ENCODE data around the gene SCARB1. TPM values are rescaled to one million over a fixed set of nuclear protein-coding genes. Genes with fewer than 3 reads are reported as not detected.

SCARB1 gene
- total RNA-seq, 2 experiments from 2014 or later: 22.9 to 24.1 TPM

GRCh38 chr12:124848621-124849380, 14.9 kb downstream of the SCARB1 start:
- CTCF ChIA-PET: no interaction called here
- Mint-ChIP-seq H3K36me3 (ENCODE audit: low read depth) (no peaks in the 10 kb centered on the region), H3K9me3 (ENCODE audit: low read depth) (no peaks in the 10 kb centered on the region), H3K27ac (no peak overlapping the region), H3K4me1 (no peaks in the 10 kb centered on the region), H3K4me3 (no peak overlapping the region), H3K27me3 (no peaks in the 10 kb centered on the region)
- POLR2A ChIA-PET: no interaction called here
- intact Hi-C loops (cut with DNase I, micrococcal nuclease): no loop called here
- ATAC-seq: no peak
- DNase-seq: no peak

- ChIA-PET CTCF (no interaction called here), POLR2A (no interaction called here)
- no peak overlapping the region for H3K27ac Mint-ChIP-seq
- H3K36me3 Mint-ChIP-seq (ENCODE audit: low read depth): no peaks in the 10 kb centered on the region
- no peak overlapping the region for H3K4me3 Mint-ChIP-seq
- ATAC-seq (no peak), DNase-seq (no peak)
- intact Hi-C loops (cut with DNase I, micrococcal nuclease): no loop called here
- no peaks in the 10 kb centered on the region for H3K9me3 Mint-ChIP-seq (ENCODE audit: low read depth)
- H3K4me1 Mint-ChIP-seq: no peaks in the 10 kb centered on the region
- H3K27me3 Mint-ChIP-seq: no peaks in the 10 kb centered on the region
Observed at GRCh38 chr12:124847113-124848074, 16.3 kb downstream of the SCARB1 start.

- H3K36me3 Mint-ChIP-seq (ENCODE audit: low read depth): no peaks in the 10 kb centered on the region
- no peaks in the 10 kb centered on the region for H3K9me3 Mint-ChIP-seq (ENCODE audit: low read depth)
- ChIA-PET POLR2A (no interaction called here), CTCF (no interaction called here)
- intact Hi-C loops (cut with DNase I, micrococcal nuclease): no loop called here
- H3K27ac Mint-ChIP-seq: no peak overlapping the region
- no peaks in the 10 kb centered on the region for H3K4me1 Mint-ChIP-seq
- no peaks in the 10 kb centered on the region for H3K27me3 Mint-ChIP-seq
- DNase-seq: no peak
- H3K4me3 Mint-ChIP-seq: no peak overlapping the region
- no peak for ATAC-seq
Observed at GRCh38 chr12:124844411-124845397, 19.0 kb downstream of the SCARB1 start.

GRCh38 chr12:124842800-124843510, 20.7 kb downstream of the SCARB1 start:
- Mint-ChIP-seq H3K36me3 (ENCODE audit: low read depth) (no peaks in the 10 kb centered on the region), H3K27ac (no peak overlapping the region), H3K4me1 (no peaks in the 10 kb centered on the region), H3K27me3 (no peaks in the 10 kb centered on the region), H3K9me3 (ENCODE audit: low read depth) (no peaks in the 10 kb centered on the region), H3K4me3 (no peak overlapping the region)
- ChIA-PET CTCF (no interaction called here), POLR2A (no interaction called here)
- DNase-seq (no peak), ATAC-seq (no peak)
- intact Hi-C loops (cut with DNase I, micrococcal nuclease): no loop called here

GRCh38 chr12:124842073-124842749, 21.5 kb downstream of the SCARB1 start:
- ATAC-seq (no peak), DNase-seq (no peak)
- ChIA-PET CTCF (no interaction called here), POLR2A (no interaction called here)
- H3K9me3 Mint-ChIP-seq (ENCODE audit: low read depth): no peaks in the 10 kb centered on the region
- no peaks in the 10 kb centered on the region for H3K36me3 Mint-ChIP-seq (ENCODE audit: low read depth)
- H3K27ac Mint-ChIP-seq: no peak overlapping the region
- H3K27me3 Mint-ChIP-seq: no peaks in the 10 kb centered on the region
- intact Hi-C loops (cut with DNase I, micrococcal nuclease): no loop called here
- no peak overlapping the region for H3K4me3 Mint-ChIP-seq
- H3K4me1 Mint-ChIP-seq: no peaks in the 10 kb centered on the region

- DNase-seq (no peak), ATAC-seq (no peak)
- no peaks in the 10 kb centered on the region for H3K36me3 Mint-ChIP-seq (ENCODE audit: low read depth)
- intact Hi-C loops (cut with DNase I, micrococcal nuclease): no loop called here
- H3K4me1 Mint-ChIP-seq: no peaks in the 10 kb centered on the region
- ChIA-PET POLR2A (no interaction called here), CTCF (interaction anchor here (1.0 kb wide), 1 partner anchor 510 kb away, joined by 3 read pairs; no protein-coding TSS in a partner anchor)
- H3K4me3 Mint-ChIP-seq: no peak overlapping the region
- no peaks in the 10 kb centered on the region for H3K9me3 Mint-ChIP-seq (ENCODE audit: low read depth)
- H3K27ac Mint-ChIP-seq: no peak overlapping the region
- no peaks in the 10 kb centered on the region for H3K27me3 Mint-ChIP-seq
Observed at GRCh38 chr12:124841558-124841945, 22.1 kb downstream of the SCARB1 start.

- Mint-ChIP-seq H3K27ac (no peak overlapping the region), H3K36me3 (ENCODE audit: low read depth) (no peaks in the 10 kb centered on the region), H3K4me3 (no peak overlapping the region), H3K4me1 (no peaks in the 10 kb centered on the region), H3K27me3 (no peaks in the 10 kb centered on the region), H3K9me3 (ENCODE audit: low read depth) (no peaks in the 10 kb centered on the region)
- no peak for ATAC-seq
- ChIA-PET CTCF (interaction anchor here (0.7 to 1.8 kb wide), 2 partner anchors 11 to 286 kb away, joined by 3 to 6 read pairs; no protein-coding TSS in a partner anchor), POLR2A (no interaction called here)
- intact Hi-C loops (cut with DNase I, micrococcal nuclease): no loop called here
- DNase-seq: no peak
Observed at GRCh38 chr12:124837958-124838803, 25.5 kb downstream of the SCARB1 start.

GRCh38 chr12:124837249-124837897, 26.3 kb downstream of the SCARB1 start:
- no peak for ATAC-seq
- Mint-ChIP-seq H3K4me3 (no peak overlapping the region), H3K27ac (no peak overlapping the region), H3K9me3 (ENCODE audit: low read depth) (no peaks in the 10 kb centered on the region), H3K36me3 (ENCODE audit: low read depth) (no peaks in the 10 kb centered on the region), H3K27me3 (no peaks in the 10 kb centered on the region), H3K4me1 (no peaks in the 10 kb centered on the region)
- no peak for DNase-seq
- intact Hi-C loops (cut with DNase I, micrococcal nuclease): no loop called here
- ChIA-PET CTCF (interaction anchor here (0.6 to 1.8 kb wide), 2 partner anchors 10 to 72 kb away, joined by 3 to 6 read pairs; no protein-coding TSS in a partner anchor), POLR2A (no interaction called here)

GRCh38 chr12:124836759-124837158, 26.9 kb downstream of the SCARB1 start:
- ChIA-PET CTCF (interaction anchor here (0.6 to 1.8 kb wide), 3 partner anchors 9 to 1342 kb away, joined by 3 to 6 read pairs (median 3); no protein-coding TSS in a partner anchor), POLR2A (no interaction called here)
- ATAC-seq: no peak
- H3K9me3 Mint-ChIP-seq (ENCODE audit: low read depth): no peaks in the 10 kb centered on the region
- no peak overlapping the region for H3K27ac Mint-ChIP-seq
- H3K4me3 Mint-ChIP-seq: no peak overlapping the region
- intact Hi-C loops (cut with DNase I, micrococcal nuclease): no loop called here
- H3K27me3 Mint-ChIP-seq: no peaks in the 10 kb centered on the region
- no peaks in the 10 kb centered on the region for H3K36me3 Mint-ChIP-seq (ENCODE audit: low read depth)
- no peaks in the 10 kb centered on the region for H3K4me1 Mint-ChIP-seq
- DNase-seq: no peak

Measured in activated CD4-positive, alpha-beta T cell treated with anti-CD3 and anti-CD28 coated beads for 36 hours (primary cell).